ENCODE results near the gene SMIM14.
"Not testable (repeated sequence)": the region's sequence is repeated elsewhere in the genome, so short reads cannot be mapped to it uniquely, and the experiment has no call there.

Gene SMIM14

GRCh38 chr4:39664828-39665731 lies 26.4 kb upstream of the SMIM14 start:
- H3K4me1 ChIP-seq = peaks cover 0 to 8% (median 0%) of the 10 kb centered on the region in 10 experiments; a peak in 5 of 20 replicates
- H3K36me3 ChIP-seq = no peaks in the 10 kb centered on the region
- no peaks in the 10 kb centered on the region for H3K27me3 ChIP-seq
- no peak overlapping the region for H3K9ac ChIP-seq
- no peak for TF ChIP-seq Cebpa-rat (IDR thresholded peaks at IDR 0.05)
- H4K20me1 ChIP-seq = no peaks in the 10 kb centered on the region
- no peak overlapping the region for H3K27ac ChIP-seq
- H3K4me2 ChIP-seq = no peak overlapping the region
- no peaks in the 10 kb centered on the region for H3K9me3 ChIP-seq (replicated peaks in 1 of 11)
- H3K4me3 ChIP-seq = no peak overlapping the region

GRCh38 chr4:39662683-39663082 lies 24.0 kb upstream of the SMIM14 start:
- Histone ChIP-seq H3K4me1 (peaks cover 0 to 24% (median 0%) of the 10 kb centered on the region in 10 experiments; a peak in 8 of 20 replicates), H3K4me2 (no peak overlapping the region), H3K4me3 (no peak overlapping the region), H3K9ac (no peak overlapping the region), H3K36me3 (no peaks in the 10 kb centered on the region), H4K20me1 (no peaks in the 10 kb centered on the region), H3K27me3 (no peaks in the 10 kb centered on the region), H3K9me3 (replicated peaks in 1 of 11) (no peaks in the 10 kb centered on the region), H3K27ac (no peak overlapping the region)
- TF ChIP-seq Cebpa-rat (IDR thresholded peaks at IDR 0.05) = no peak

- peak overlapping the region in 1 of 11 experiments; percentile 44; a peak in 2 of 22 replicates for H3K4me2 ChIP-seq
- H3K27me3 ChIP-seq = no peaks in the 10 kb centered on the region
- no peak for TF ChIP-seq Cebpa-rat (IDR thresholded peaks at IDR 0.05)
- no peak overlapping the region for H3K4me3 ChIP-seq
- H3K9ac ChIP-seq = no peak overlapping the region
- H3K9me3 ChIP-seq (replicated peaks in 1 of 11) = no peaks in the 10 kb centered on the region
- H3K4me1 ChIP-seq = peaks cover 0 to 32% (median 0%) of the 10 kb centered on the region in 10 experiments; a peak in 8 of 20 replicates
- H4K20me1 ChIP-seq = no peaks in the 10 kb centered on the region
- 0 out of 22 replicates have a peak overlapping the region, but pooled peaks of 1 of the 11 experiments have one; percentile 25 for H3K27ac ChIP-seq
- no peaks in the 10 kb centered on the region for H3K36me3 ChIP-seq
These were observed 22.1 kb upstream of the SMIM14 start for GRCh38 chr4:39660757-39661156.

- no peaks in the 10 kb centered on the region for H3K27me3 ChIP-seq
- H3K9me3 ChIP-seq (replicated peaks in 1 of 11) = no peaks in the 10 kb centered on the region
- peak overlapping the region in 1 of 11 experiments; percentile 15; a peak in 1 of 22 replicates for H3K9ac ChIP-seq
- peaks cover 0 to 32% (median 0%) of the 10 kb centered on the region in 10 experiments; a peak in 8 of 20 replicates for H3K4me1 ChIP-seq
- H4K20me1 ChIP-seq = no peaks in the 10 kb centered on the region
- no peaks in the 10 kb centered on the region for H3K36me3 ChIP-seq
- TF ChIP-seq Cebpa-rat (IDR thresholded peaks at IDR 0.05) = no peak
- H3K4me2 ChIP-seq = peak overlapping the region in 3 of 11 experiments; percentile 17 to 44 (median 30); a peak in 4 of 22 replicates
- H3K27ac ChIP-seq = peak overlapping the region in 3 of 11 experiments; percentile 15 to 42 (median 25); a peak in 3 of 22 replicates
- no peak overlapping the region for H3K4me3 ChIP-seq
These were observed 21.4 kb upstream of the SMIM14 start for GRCh38 chr4:39660045-39660444.

GRCh38 chr4:39658756-39659155 lies 20.1 kb upstream of the SMIM14 start:
- no peak for TF ChIP-seq Cebpa-rat (IDR thresholded peaks at IDR 0.05)
- Histone ChIP-seq H3K4me3 (no peak overlapping the region), H3K27me3 (no peaks in the 10 kb centered on the region), H3K4me2 (no peak overlapping the region), H3K27ac (no peak overlapping the region), H3K36me3 (no peaks in the 10 kb centered on the region), H3K4me1 (peaks cover 0 to 32% (median 0%) of the 10 kb centered on the region in 10 experiments; a peak in 8 of 20 replicates), H3K9me3 (replicated peaks in 1 of 11) (no peaks in the 10 kb centered on the region), H3K9ac (no peak overlapping the region; a peak in 1 of 22 replicates), H4K20me1 (no peaks in the 10 kb centered on the region)

GRCh38 chr4:39657465-39657864 lies 18.8 kb upstream of the SMIM14 start:
- Histone ChIP-seq H3K9me3 (replicated peaks in 1 of 11) (no peaks in the 10 kb centered on the region), H3K4me2 (peak overlapping the region in 3 of 11 experiments; percentile 31 to 56 (median 43); a peak in 5 of 22 replicates), H3K27me3 (no peaks in the 10 kb centered on the region), H3K4me1 (peaks cover 0 to 32% (median 0%) of the 10 kb centered on the region in 10 experiments; a peak in 8 of 20 replicates), H3K36me3 (no peaks in the 10 kb centered on the region), H3K27ac (no peak overlapping the region), H3K9ac (no peak overlapping the region), H4K20me1 (no peaks in the 10 kb centered on the region), H3K4me3 (no peak overlapping the region)
- no peak for TF ChIP-seq Cebpa-rat (IDR thresholded peaks at IDR 0.05)

GRCh38 chr4:39656638-39657037 lies 18.0 kb upstream of the SMIM14 start:
- H3K27me3 ChIP-seq; H3K9ac ChIP-seq; H3K27ac ChIP-seq; H3K9me3 ChIP-seq (replicated peaks in 1 of 11); H3K4me3 ChIP-seq; H4K20me1 ChIP-seq; H3K36me3 ChIP-seq; H3K4me2 ChIP-seq: not testable (repeated sequence)
- peaks cover 0 to 34% (median under 1%) of the 10 kb centered on the region in 10 experiments; a peak in 9 of 20 replicates for H3K4me1 ChIP-seq

GRCh38 chr4:39655876-39656275 lies 17.2 kb upstream of the SMIM14 start:
- no peak overlapping the region for H3K4me3 ChIP-seq
- H3K9ac ChIP-seq = no peak overlapping the region
- TF ChIP-seq Cebpa-rat (IDR thresholded peaks at IDR 0.05) = no peak
- H3K27me3 ChIP-seq = no peaks in the 10 kb centered on the region
- no peaks in the 10 kb centered on the region for H3K36me3 ChIP-seq
- H3K9me3 ChIP-seq (replicated peaks in 1 of 11) = no peaks in the 10 kb centered on the region
- peaks cover 0 to 42% (median 8%) of the 10 kb centered on the region in 10 experiments; a peak in 14 of 20 replicates for H3K4me1 ChIP-seq
- H3K27ac ChIP-seq = no peak overlapping the region
- no peak overlapping the region for H3K4me2 ChIP-seq
- no peaks in the 10 kb centered on the region for H4K20me1 ChIP-seq

- Histone ChIP-seq H4K20me1 (no peaks in the 10 kb centered on the region), H3K4me2 (no peak overlapping the region), H3K27ac (no peak overlapping the region), H3K9ac (no peak overlapping the region), H3K36me3 (no peaks in the 10 kb centered on the region), H3K4me1 (peaks cover 0 to 37% (median 8%) of the 10 kb centered on the region in 10 experiments; a peak in 14 of 20 replicates), H3K4me3 (no peak overlapping the region), H3K9me3 (replicated peaks in 1 of 11) (no peaks in the 10 kb centered on the region), H3K27me3 (no peaks in the 10 kb centered on the region)
- TF ChIP-seq Cebpa-rat (IDR thresholded peaks at IDR 0.05) = no peak
These were observed 16.5 kb upstream of the SMIM14 start for GRCh38 chr4:39655211-39655610.

GRCh38 chr4:39651586-39651985 lies 12.9 kb upstream of the SMIM14 start:
- H3K9me3 ChIP-seq (replicated peaks in 1 of 11); H3K4me3 ChIP-seq; H3K27ac ChIP-seq; H3K36me3 ChIP-seq; H4K20me1 ChIP-seq; H3K27me3 ChIP-seq; H3K4me2 ChIP-seq; H3K9ac ChIP-seq: not testable (repeated sequence)
- peaks cover 0 to 10% (median 4%) of the 10 kb centered on the region in 10 experiments; a peak in 7 of 20 replicates for H3K4me1 ChIP-seq
